Heart right ventricle (tissue), 16 donors: ENCODE results near the gene FHIT. TPM values are rescaled to one million over a fixed set of nuclear protein-coding genes. Genes with fewer than 3 reads are reported as not detected.

Experiments
- ATAC-seq, 8 donors: fragments of 200-7000 bp; cut with Tn5 transposase; one replicate each; pipeline ENCODE4 v1.9.1; 2020; ENCODE audit warnings: mild to moderate bottlenecking in 8 of 8, moderate library complexity in 8 of 8, moderate number of reproducible peaks in 1 of 8
- DNase-seq, 2 donors: peaks; one replicate each; pipeline ENCODE4 v3.0.0-alpha.2; 2020
- H3K27ac ChIP-seq, 10 donors: fragments of 200-600 bp; sonication (generic) in 2 of 10; one replicate each; pipeline versions ENCODE4 v1.5.0 to v1.8.0; 2020 to 2022; ENCODE audit warnings: mild to moderate bottlenecking in 3 of 10
- H3K27me3 ChIP-seq, 7 donors: fragments of 200-600 bp; one replicate each; pipeline ENCODE4 v1.8.0; 2021 to 2022; ENCODE audit warnings: mild to moderate bottlenecking in 2 of 7
- H3K36me3 ChIP-seq, 9 donors: fragments of 200-600 bp; sonication (generic) in 1 of 9; one replicate each; pipeline versions ENCODE4 v1.5.0 to v1.8.0; 2020 to 2022; ENCODE audit warnings: mild to moderate bottlenecking in 2 of 9
- H3K4me1 ChIP-seq, 9 donors: fragments of 200-600 bp; sonication (generic) in 1 of 9; one replicate each; pipeline versions ENCODE4 v1.5.0 to v1.8.0; 2020 to 2022; ENCODE audit warnings: mild to moderate bottlenecking in 4 of 9
- H3K4me3 ChIP-seq, 10 donors: fragments of 200-600 bp; sonication (generic) in 2 of 10; one replicate each; pipeline versions ENCODE4 v1.5.0 to v1.8.0; 2020 to 2022; ENCODE audit warnings: mild to moderate bottlenecking in 7 of 10, moderate library complexity in 2 of 10
- H3K9me3 ChIP-seq, 11 donors: fragments of 200-600 bp in 10 of 11; sonication (generic) in 2 of 11; one replicate each; pipeline versions ENCODE4 v1.5.0 to v1.8.0; 2013 to 2022; ENCODE audit warnings: mild to moderate bottlenecking in 2 of 11, control low read depth in 1 of 11, moderate library complexity in 1 of 11
- CTCF ChIP-seq, 9 donors: fragments of 200-600 bp; sonication (generic) in 2 of 9; IDR thresholded peaks; one replicate each; pipeline versions ENCODE4 v1.5.0 to v1.8.0; 2021 to 2022; ENCODE audit warnings: antibody characterized with exemption in 9 of 9, mild to moderate bottlenecking in 5 of 9, moderate library complexity in 1 of 9
- WGBS, 2 donors: extraction: QIAGEN DNeasy Blood & Tissue Kit; methylation state at CpG; one replicate each; pipeline ENCODE4 v1.1.7; 2013; ENCODE audit warnings: inconsistent platforms in 1 of 2; 5-methylcytosine and 5-hydroxymethylcytosine counted together
- intact Hi-C, 10 donors: fragments of 100-400 bp; cut with DNase I; formaldehyde crosslinking; loops; one replicate each; pipeline versions ENCODE4 v1.11.1 to v1.14.2; 2022
- polyA plus RNA-seq, 2 donors: library from polyadenylated mRNA; stranded (reverse); fragments of 200-250 nt; gene quantifications; one replicate each; pipeline ENCODE4 v1.2.3, GENCODE V29; 2013
- total RNA-seq, 10 donors: library from RNA; stranded (reverse); fragmentation: NEBNext Ultra II Directional in 3 of 10; extraction: Animal tissue kit (Norgen Biotek cat#: 25700) in 3 of 10; gene quantifications; one replicate each; pipeline versions ENCODE4 v1.2.1 to v1.2.4, GENCODE V29; 2021 to 2023
- donor health status: Arrhythmogenic right ventricular cardiomyopathy.
- donor health status: ischemic (EF 13 %, LVEDD 7.1; RV severe dilation, severe dysfunction).
- donor health status: healthy with polysubstance abuse.
- donor health status: DM: no; HTN: yes; CAD: no.
- donor health status: DM: no; HTN: no; CAD: no.
- donor health status: ischemic (EF 25% LVEDD 6.9; RV normal size, moderate dysfunction).
- donor health status: ischemic (EF 25% LVEDD 5.7; RV mildly dilated, moderate dysfunction).
- donor health status: healthy.
- donor health status: DM: yes; HTN: yes; CAD: no.
- donor health status: Ischemic cardiomyopathy.
- donor health status: ischemic (EF 35%, LVEDD 5.7; RV mildly dilated, moderate dysfunction).
- donor health status: nonischemic (EF 11% LVEDD 7.7; RV severe dilation, severe dysfunction).
- donor health status: DM: yes; HTN: yes; CAD: no.
- donor health status: PGD.
- donor health status: ischemic (EF 29% LVEDD 5.4; RV normal size, mild dysfunction).
- donor health status: nonischemic (EF 23%, LVEDD 6.1; RV moderate dilation, normal function).

The FHIT gene
- total and polyA plus RNA-seq, 12 donors = 4.7 to 25.5 (median 18.3) TPM

DNA sequence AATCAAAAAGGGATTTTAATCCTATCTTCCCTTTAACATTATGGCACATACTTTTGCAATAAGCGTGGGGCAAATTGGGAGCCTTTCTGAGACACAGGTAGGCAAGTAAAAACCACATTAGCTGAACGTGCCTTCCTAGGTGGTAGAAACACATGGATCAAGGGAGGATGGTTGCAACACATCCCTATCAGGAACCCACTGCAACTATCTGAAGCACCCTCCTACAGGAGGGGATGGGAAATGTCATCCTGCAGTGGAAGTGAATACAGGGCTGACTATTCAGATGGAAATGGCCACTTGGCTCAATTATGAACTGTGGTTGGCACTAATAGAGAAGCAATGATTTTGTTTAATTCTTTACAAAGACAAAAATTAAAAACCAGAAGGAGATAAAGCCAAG is 826.3 kb downstream of the FHIT start:
- Histone ChIP-seq H3K4me3 (no peak overlapping the region), H3K36me3 (no peaks in the 10 kb centered on the region), H3K4me1 (no peaks in the 10 kb centered on the region), H3K9me3 (no peaks in the 10 kb centered on the region), H3K27ac (no peak overlapping the region), H3K27me3 (no peaks in the 10 kb centered on the region)
- ATAC-seq = no peak
- 85 to 87% methylated on average over 2 of the region's 2 CpGs for whole genome bisulfite sequencing, 2 donors
- TF ChIP-seq CTCF (IDR thresholded peaks at IDR 0.05) = no peak
- intact Hi-C loops = no loop called here
- no peak for DNase-seq

- DNase-seq (no peak), ATAC-seq (no peak)
- WGBS, 2 donors = 89 to 90% methylated on average over 3 of the region's 3 CpGs
- intact Hi-C loops = no loop called here
- no peaks in the 10 kb centered on the region for H3K4me1 ChIP-seq
- no peaks in the 10 kb centered on the region for H3K27me3 ChIP-seq
- TF ChIP-seq CTCF (IDR thresholded peaks at IDR 0.05) = no peak
- no peak overlapping the region for H3K4me3 ChIP-seq
- H3K27ac ChIP-seq = no peak overlapping the region
- no peaks in the 10 kb centered on the region for H3K36me3 ChIP-seq
- no peaks in the 10 kb centered on the region for H3K9me3 ChIP-seq
These were observed 827.2 kb downstream of the FHIT start for GRCh38 chr3:60424034-60424433.

GRCh38 chr3:60423556-60423955 is 827.7 kb downstream of the FHIT start:
- H3K27ac ChIP-seq = no peak overlapping the region

GRCh38 chr3:60421749-60422446 is 829.4 kb downstream of the FHIT start:
- Histone ChIP-seq H3K27me3 (no peaks in the 10 kb centered on the region), H3K4me3 (no peak overlapping the region), H3K9me3 (no peaks in the 10 kb centered on the region), H3K36me3 (no peaks in the 10 kb centered on the region), H3K27ac (no peak overlapping the region), H3K4me1 (no peaks in the 10 kb centered on the region)
- ATAC-seq (no peak), DNase-seq (no peak)
- no peak for TF ChIP-seq CTCF (IDR thresholded peaks at IDR 0.05)
- 88 to 93% methylated on average over 3 of the region's 3 CpGs for whole genome bisulfite sequencing, 2 donors
- intact Hi-C loops = no loop called here

More at GRCh38 chr3:60423556-60423955, 827.7 kb downstream of the FHIT start:
- H3K4me3 ChIP-seq = no peak overlapping the region
- TF ChIP-seq CTCF (IDR thresholded peaks at IDR 0.05) = no peak
- intact Hi-C loops = no loop called here
- WGBS, 2 donors = 98 to 100% methylated on average over 1 of the region's 1 CpG
- DNase-seq (no peak), ATAC-seq (no peak)
- H3K36me3 ChIP-seq = no peaks in the 10 kb centered on the region
- H3K27me3 ChIP-seq = no peaks in the 10 kb centered on the region
- H3K4me1 ChIP-seq = no peaks in the 10 kb centered on the region
- no peaks in the 10 kb centered on the region for H3K9me3 ChIP-seq
